Neural cell (in vitro differentiated cells): ENCODE data around the gene ME3. TPM values are rescaled to one million over a fixed set of nuclear protein-coding genes. Genes with fewer than 3 reads are reported as not detected.

ENCODE experiments used
- H2AFZ ChIP-seq: fragments of 200-600, 300-800 bp; sonication (generic), shearing (Covaris generic); 2 replicates; pipeline ENCODE4 v1.6.0; 2014; ENCODE audit warnings: low read depth, mild to moderate bottlenecking, antibody characterized with exemption, low read length, moderate library complexity
- H3F3A ChIP-seq: fragments of 200-600 bp; shearing (Covaris generic); 2 replicates; pipeline ENCODE4 v1.6.1; 2016; ENCODE audit warnings: mild to moderate bottlenecking, moderate library complexity, mixed read lengths, antibody characterized with exemption, low read length; ENCODE audit not compliant: insufficient read depth, poor library complexity, severe bottlenecking
- H3K27ac ChIP-seq: fragments of 200-600, 300-800 bp; sonication (generic), shearing (Covaris generic); 2 replicates; pipeline ENCODE4 v1.5.1; 2014; ENCODE audit warnings: mild to moderate bottlenecking, low read length, moderate library complexity
- H3K27me3 ChIP-seq: fragments of 300-800, 200-600 bp; sonication (generic), shearing (Covaris generic); 2 replicates; pipeline ENCODE4 v1.6.0; 2014; ENCODE audit warnings: mild to moderate bottlenecking, low read depth, low read length, moderate library complexity; ENCODE audit not compliant: insufficient read depth
- H3K36me3 ChIP-seq: fragments of 300-800, 200-600 bp; sonication (generic), shearing (Covaris generic); 2 replicates; pipeline ENCODE4 v1.5.1; 2014; ENCODE audit warnings: mild to moderate bottlenecking, antibody characterized with exemption, low read length, moderate library complexity; ENCODE audit not compliant: insufficient read depth
- H3K4me2 ChIP-seq: fragments of 300-800, 200-600 bp; sonication (generic), shearing (Covaris generic); 2 replicates; pipeline ENCODE4 v1.6.0; 2014; ENCODE audit warnings: mild to moderate bottlenecking, low read length
- H3K4me3 ChIP-seq: fragments of 300-800, 200-600 bp; sonication (generic), shearing (Covaris generic); 2 replicates; pipeline ENCODE4 v1.5.1; 2014; ENCODE audit warnings: mild to moderate bottlenecking, low read length, moderate library complexity
- H3K79me2 ChIP-seq: fragments of 200-600 bp; shearing (Covaris generic); replicated peaks from 2 replicates; pipeline ENCODE4 v1.6.0; 2014; ENCODE audit warnings: mild to moderate bottlenecking, low read length, moderate library complexity; ENCODE audit not compliant: insufficient read depth
- H3K9ac ChIP-seq: fragments of 300-800, 200-600 bp; sonication (generic), shearing (Covaris generic); 2 replicates; pipeline ENCODE4 v1.6.1; 2016; ENCODE audit warnings: mild to moderate bottlenecking, low read length, mixed read lengths
- H3K9me2 ChIP-seq: fragments of 200-600 bp; shearing (Covaris generic); 2 replicates; pipeline ENCODE4 v1.6.1; 2016; ENCODE audit warnings: mild to moderate bottlenecking, low read length, mixed read lengths; ENCODE audit not compliant: insufficient read depth
- H3K9me3 ChIP-seq: fragments of 200-600, 300-800 bp; sonication (generic), shearing (Covaris generic); 2 replicates; pipeline ENCODE4 v1.6.1; 2016; ENCODE audit warnings: mild to moderate bottlenecking, mixed run types, low read length, moderate library complexity, mixed read lengths
- H4K20me1 ChIP-seq: fragments of 200-600 bp; shearing (Covaris generic); 2 replicates; pipeline ENCODE4 v1.6.1; 2016; ENCODE audit warnings: mild to moderate bottlenecking, mixed run types; ENCODE audit not compliant: insufficient read depth
- EP300 ChIP-seq: fragments of 450-650 bp; conservative IDR thresholded peaks from 2 replicates; pipeline ENCODE4 v1.6.1; 2014; ENCODE audit warnings: antibody characterized with exemption, mild to moderate bottlenecking, moderate library complexity; ENCODE audit not compliant: poor library complexity, severe bottlenecking
- EZH2 ChIP-seq: fragments of 200-600, 300-800 bp; shearing (Covaris generic), sonication (generic); IDR thresholded peaks from 2 replicates; pipeline ENCODE4 v1.6.1; 2014; ENCODE audit warnings: antibody characterized with exemption, low read length, borderline replicate concordance, mild to moderate bottlenecking; ENCODE audit not compliant: insufficient read depth, poor library complexity, severe bottlenecking
- POLR2AphosphoS5 ChIP-seq: IDR thresholded peaks from 2 replicates; pipeline ENCODE4 v1.6.1; 2012
- RAD21 ChIP-seq: fragments of 450-650 bp; conservative IDR thresholded peaks from 2 replicates; pipeline ENCODE4 v1.6.1; 2014; ENCODE audit warnings: antibody characterized with exemption, mild to moderate bottlenecking, moderate library complexity
- SMC3 ChIP-seq: fragments of 450-650 bp; conservative IDR thresholded peaks from 2 replicates; pipeline ENCODE4 v1.6.1; 2014; ENCODE audit warnings: antibody characterized with exemption, mild to moderate bottlenecking, moderate library complexity; ENCODE audit not compliant: poor library complexity
- TAF1 ChIP-seq: IDR thresholded peaks from 2 replicates; pipeline ENCODE4 v1.6.1; 2012; ENCODE audit warnings: low read depth
- polyA plus RNA-seq: library from polyadenylated mRNA; depleted of rRNA; stranded (reverse); fragments of >200 nt; gene quantifications from 2 replicates; pipeline ENCODE4 v1.2.3, GENCODE V29; 2014
- TF ChIP-seq, protein P1 (sequence below): fragments of 450-650 bp; IDR thresholded peaks from 2 replicates; pipeline ENCODE4 v1.5.1; 2014; ENCODE audit warnings: antibody characterized with exemption, mild to moderate bottlenecking, moderate library complexity; ENCODE audit not compliant: poor library complexity, severe bottlenecking
- TF ChIP-seq, protein P2 (sequence below): IDR thresholded peaks from 2 replicates; pipeline ENCODE4 v1.6.1; 2012; ENCODE audit warnings: borderline replicate concordance

The ME3 gene
- polyA plus RNA-seq, 1 donor from 2014 or later, result 2.1 TPM

DNA sequence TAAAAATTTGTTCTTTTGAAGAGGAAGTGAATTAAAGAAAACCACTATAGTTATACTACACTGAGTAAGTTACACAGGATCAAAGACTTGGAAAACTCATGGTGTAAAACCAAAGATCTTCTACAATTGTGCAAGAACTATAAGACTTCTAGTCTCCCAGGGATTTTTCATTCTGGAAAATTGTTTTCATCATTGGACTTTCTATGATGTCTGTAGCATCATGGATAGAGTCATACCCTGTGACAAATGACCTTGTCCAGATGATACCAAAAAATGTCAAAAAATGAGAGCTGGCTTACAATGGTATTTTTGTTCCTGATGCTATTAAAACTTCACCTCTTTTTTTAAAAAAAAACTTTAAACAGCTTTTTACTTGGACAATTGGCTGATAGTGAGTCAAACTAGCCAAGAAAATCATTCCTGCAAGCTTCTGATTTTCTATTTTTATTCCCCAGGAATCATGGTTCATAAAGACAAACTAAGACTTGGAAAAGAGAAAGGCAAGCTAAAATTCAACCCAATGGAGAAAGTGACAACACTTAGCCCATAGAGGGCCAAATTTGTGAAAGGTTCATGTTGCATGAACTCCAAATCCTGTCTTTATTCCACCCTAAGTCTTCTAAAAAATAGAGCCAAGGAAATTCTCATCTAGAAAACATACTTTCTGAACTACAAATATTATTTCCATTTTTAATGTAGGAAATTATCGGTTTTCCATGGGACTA lies 30.7 kb downstream of the ME3 start:
- H2AFZ ChIP-seq, result no peak overlapping the region
- no peaks in the 10 kb centered on the region for H3F3A ChIP-seq
- H3K9me3 ChIP-seq, result no peaks in the 10 kb centered on the region
- no peaks in the 10 kb centered on the region for H3K36me3 ChIP-seq
- no peak overlapping the region for H3K27ac ChIP-seq
- H3K9ac ChIP-seq, result no peak overlapping the region
- H3K4me2 ChIP-seq, result no peak overlapping the region
- no peaks in the 10 kb centered on the region for H3K9me2 ChIP-seq
- no peaks in the 10 kb centered on the region for H4K20me1 ChIP-seq
- H3K4me3 ChIP-seq, result no peak overlapping the region
- no peaks in the 10 kb centered on the region for H3K79me2 ChIP-seq
- TF ChIP-seq, protein P1, sequence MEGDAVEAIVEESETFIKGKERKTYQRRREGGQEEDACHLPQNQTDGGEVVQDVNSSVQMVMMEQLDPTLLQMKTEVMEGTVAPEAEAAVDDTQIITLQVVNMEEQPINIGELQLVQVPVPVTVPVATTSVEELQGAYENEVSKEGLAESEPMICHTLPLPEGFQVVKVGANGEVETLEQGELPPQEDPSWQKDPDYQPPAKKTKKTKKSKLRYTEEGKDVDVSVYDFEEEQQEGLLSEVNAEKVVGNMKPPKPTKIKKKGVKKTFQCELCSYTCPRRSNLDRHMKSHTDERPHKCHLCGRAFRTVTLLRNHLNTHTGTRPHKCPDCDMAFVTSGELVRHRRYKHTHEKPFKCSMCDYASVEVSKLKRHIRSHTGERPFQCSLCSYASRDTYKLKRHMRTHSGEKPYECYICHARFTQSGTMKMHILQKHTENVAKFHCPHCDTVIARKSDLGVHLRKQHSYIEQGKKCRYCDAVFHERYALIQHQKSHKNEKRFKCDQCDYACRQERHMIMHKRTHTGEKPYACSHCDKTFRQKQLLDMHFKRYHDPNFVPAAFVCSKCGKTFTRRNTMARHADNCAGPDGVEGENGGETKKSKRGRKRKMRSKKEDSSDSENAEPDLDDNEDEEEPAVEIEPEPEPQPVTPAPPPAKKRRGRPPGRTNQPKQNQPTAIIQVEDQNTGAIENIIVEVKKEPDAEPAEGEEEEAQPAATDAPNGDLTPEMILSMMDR, result no peak
- TF ChIP-seq EZH2, result no peak
- TF ChIP-seq, protein P2, sequence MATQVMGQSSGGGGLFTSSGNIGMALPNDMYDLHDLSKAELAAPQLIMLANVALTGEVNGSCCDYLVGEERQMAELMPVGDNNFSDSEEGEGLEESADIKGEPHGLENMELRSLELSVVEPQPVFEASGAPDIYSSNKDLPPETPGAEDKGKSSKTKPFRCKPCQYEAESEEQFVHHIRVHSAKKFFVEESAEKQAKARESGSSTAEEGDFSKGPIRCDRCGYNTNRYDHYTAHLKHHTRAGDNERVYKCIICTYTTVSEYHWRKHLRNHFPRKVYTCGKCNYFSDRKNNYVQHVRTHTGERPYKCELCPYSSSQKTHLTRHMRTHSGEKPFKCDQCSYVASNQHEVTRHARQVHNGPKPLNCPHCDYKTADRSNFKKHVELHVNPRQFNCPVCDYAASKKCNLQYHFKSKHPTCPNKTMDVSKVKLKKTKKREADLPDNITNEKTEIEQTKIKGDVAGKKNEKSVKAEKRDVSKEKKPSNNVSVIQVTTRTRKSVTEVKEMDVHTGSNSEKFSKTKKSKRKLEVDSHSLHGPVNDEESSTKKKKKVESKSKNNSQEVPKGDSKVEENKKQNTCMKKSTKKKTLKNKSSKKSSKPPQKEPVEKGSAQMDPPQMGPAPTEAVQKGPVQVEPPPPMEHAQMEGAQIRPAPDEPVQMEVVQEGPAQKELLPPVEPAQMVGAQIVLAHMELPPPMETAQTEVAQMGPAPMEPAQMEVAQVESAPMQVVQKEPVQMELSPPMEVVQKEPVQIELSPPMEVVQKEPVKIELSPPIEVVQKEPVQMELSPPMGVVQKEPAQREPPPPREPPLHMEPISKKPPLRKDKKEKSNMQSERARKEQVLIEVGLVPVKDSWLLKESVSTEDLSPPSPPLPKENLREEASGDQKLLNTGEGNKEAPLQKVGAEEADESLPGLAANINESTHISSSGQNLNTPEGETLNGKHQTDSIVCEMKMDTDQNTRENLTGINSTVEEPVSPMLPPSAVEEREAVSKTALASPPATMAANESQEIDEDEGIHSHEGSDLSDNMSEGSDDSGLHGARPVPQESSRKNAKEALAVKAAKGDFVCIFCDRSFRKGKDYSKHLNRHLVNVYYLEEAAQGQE, result no peak
- TF ChIP-seq EP300, result no peak
- TF ChIP-seq RAD21, result no peak
- no peak for TF ChIP-seq TAF1
- no peak for TF ChIP-seq POLR2AphosphoS5
- no peaks in the 10 kb centered on the region for H3K27me3 ChIP-seq

GRCh38 chr11:86639137-86639536 lies 33.3 kb downstream of the ME3 start:
- TF ChIP-seq RAD21, result no peak
- TF ChIP-seq EP300, result no peak
- TF ChIP-seq SMC3, result no peak
- TF ChIP-seq, protein P1, result no peak
- Histone ChIP-seq H3K9me2 (no peaks in the 10 kb centered on the region), H3F3A (no peaks in the 10 kb centered on the region), H3K9ac (no peak overlapping the region), H3K27ac (no peak overlapping the region), H2AFZ (no peak overlapping the region), H3K27me3 (no peaks in the 10 kb centered on the region), H4K20me1 (no peaks in the 10 kb centered on the region), H3K4me2 (no peak overlapping the region), H3K79me2 (no peaks in the 10 kb centered on the region), H3K4me3 (no peak overlapping the region), H3K9me3 (no peaks in the 10 kb centered on the region), H3K36me3 (no peaks in the 10 kb centered on the region)
